Right lobe of liver (tissue), 4 donors: Measurements from ENCODE around the gene TNFSF15.

Source experiments
- POLR2A ChIP-seq: fragments of 450-650 bp; IDR thresholded peaks from one replicate; pipeline ENCODE4 v1.6.1; 2017; ENCODE audit warnings: antibody characterized with exemption, mild to moderate bottlenecking
- TF ChIP-seq, protein P1 (sequence below), 4 donors: fragments of 200-600 bp in 3 of 4; fragments of 450-650 bp in 1 of 4; IDR thresholded peaks; one replicate each; pipeline versions ENCODE4 v1.5.1 to v1.8.0; 2016 to 2022; ENCODE audit warnings: antibody characterized with exemption in 4 of 4, mild to moderate bottlenecking in 2 of 4
- donor health status: DM: no; HTN: no; CAD: no.
- donor health status: DM: no; HTN: no; CAD: no.
- donor health status: DM: no; HTN: yes; CAD: no.

DNA sequence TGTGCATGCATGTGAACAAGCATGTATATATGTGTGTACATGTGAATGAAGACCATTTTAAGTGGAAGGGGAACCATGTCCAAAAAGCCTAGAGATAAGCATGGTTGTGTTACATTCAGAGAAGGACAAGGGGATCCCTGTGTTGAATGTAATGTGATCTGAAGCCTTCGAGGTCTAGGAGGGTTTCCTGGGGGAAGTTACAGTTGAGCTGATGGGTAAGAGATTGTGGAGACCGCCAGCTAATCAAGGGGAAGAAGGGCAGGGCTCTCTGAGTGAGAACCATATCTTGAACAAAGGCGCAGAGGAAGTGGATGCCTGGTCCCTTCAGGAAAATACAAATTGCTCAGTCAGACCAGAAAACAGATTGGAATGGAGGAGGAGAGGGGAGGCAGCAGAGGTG, 45.5 kb upstream of the TNFSF15 start:
- TF ChIP-seq, protein P1, sequence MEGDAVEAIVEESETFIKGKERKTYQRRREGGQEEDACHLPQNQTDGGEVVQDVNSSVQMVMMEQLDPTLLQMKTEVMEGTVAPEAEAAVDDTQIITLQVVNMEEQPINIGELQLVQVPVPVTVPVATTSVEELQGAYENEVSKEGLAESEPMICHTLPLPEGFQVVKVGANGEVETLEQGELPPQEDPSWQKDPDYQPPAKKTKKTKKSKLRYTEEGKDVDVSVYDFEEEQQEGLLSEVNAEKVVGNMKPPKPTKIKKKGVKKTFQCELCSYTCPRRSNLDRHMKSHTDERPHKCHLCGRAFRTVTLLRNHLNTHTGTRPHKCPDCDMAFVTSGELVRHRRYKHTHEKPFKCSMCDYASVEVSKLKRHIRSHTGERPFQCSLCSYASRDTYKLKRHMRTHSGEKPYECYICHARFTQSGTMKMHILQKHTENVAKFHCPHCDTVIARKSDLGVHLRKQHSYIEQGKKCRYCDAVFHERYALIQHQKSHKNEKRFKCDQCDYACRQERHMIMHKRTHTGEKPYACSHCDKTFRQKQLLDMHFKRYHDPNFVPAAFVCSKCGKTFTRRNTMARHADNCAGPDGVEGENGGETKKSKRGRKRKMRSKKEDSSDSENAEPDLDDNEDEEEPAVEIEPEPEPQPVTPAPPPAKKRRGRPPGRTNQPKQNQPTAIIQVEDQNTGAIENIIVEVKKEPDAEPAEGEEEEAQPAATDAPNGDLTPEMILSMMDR (IDR thresholded peaks at IDR 0.05): no peak
- TF ChIP-seq POLR2A: no peak
